Lung (tissue), 12 donors: Measurements from ENCODE around the gene TRIOBP. TPM values are rescaled to one million over a fixed set of nuclear protein-coding genes. Genes with fewer than 3 reads are reported as not detected.

Source experiments
- ATAC-seq: fragments of 200-7000 bp; cut with Tn5 transposase; one replicate; pipeline ENCODE4 v1.9.1; 2020; ENCODE audit warnings: moderate number of reproducible peaks; ENCODE audit not compliant: insufficient read depth, low FRiP score
- DNase-seq, 3 donors: peaks; one replicate each; pipeline ENCODE4 v3.0.0-alpha.2; 2013 to 2017
- H3K27ac ChIP-seq, 2 donors: one replicate each; pipeline ENCODE4 v1.5.1; 2013; ENCODE audit warnings: mild to moderate bottlenecking in 2 of 2, moderate library complexity in 2 of 2, control low read depth in 1 of 2, inconsistent platforms in 1 of 2, low read depth in 1 of 2, low read length in 1 of 2
- H3K27me3 ChIP-seq, 3 donors: one replicate each; pipeline ENCODE4 v1.5.1; 2013; ENCODE audit warnings: low read length in 2 of 3; ENCODE audit not compliant: control insufficient read depth in 3 of 3, insufficient read depth in 3 of 3
- H3K36me3 ChIP-seq, 4 donors: one replicate each; pipeline ENCODE4 v1.5.1; 2013; ENCODE audit warnings: low read length in 4 of 4, mild to moderate bottlenecking in 1 of 4, moderate library complexity in 1 of 4; ENCODE audit not compliant: control insufficient read depth in 4 of 4, insufficient read depth in 4 of 4
- H3K4me1 ChIP-seq, 5 donors: one replicate each; pipeline ENCODE4 v1.5.1; 2013; ENCODE audit warnings: low read length in 5 of 5, mild to moderate bottlenecking in 2 of 5, moderate library complexity in 1 of 5; ENCODE audit not compliant: control insufficient read depth in 5 of 5, insufficient read depth in 5 of 5
- H3K4me3 ChIP-seq: one replicate; pipeline ENCODE4 v1.5.1; 2013; ENCODE audit warnings: mild to moderate bottlenecking, control low read depth, moderate library complexity
- H3K9ac ChIP-seq, 2 donors: one replicate each; pipeline ENCODE4 v1.5.1; 2013; ENCODE audit warnings: low read length in 2 of 2, control low read depth in 1 of 2; ENCODE audit not compliant: insufficient read depth in 1 of 2
- H3K9me3 ChIP-seq, 4 donors: one replicate each; pipeline ENCODE4 v1.5.1; 2013; ENCODE audit warnings: low read length in 3 of 4, mild to moderate bottlenecking in 1 of 4, moderate library complexity in 1 of 4; ENCODE audit not compliant: control insufficient read depth in 4 of 4, insufficient read depth in 3 of 4
- CTCF ChIP-seq: IDR thresholded peaks from 2 replicates; pipeline ENCODE4 v1.5.1; 2012; ENCODE audit warnings: mild to moderate bottlenecking; ENCODE audit errors: control extremely low read depth, extremely low read depth
- WGBS, 2 donors: extraction: QIAGEN DNeasy Blood & Tissue Kit; methylation state at CpG; one replicate each; pipeline ENCODE4 v1.1.7; 2013; 5-methylcytosine and 5-hydroxymethylcytosine counted together
- polyA plus RNA-seq, 2 donors: library from polyadenylated mRNA; stranded (reverse); fragments of 200-250 nt; gene quantifications; one replicate each; pipeline ENCODE4 v1.2.1, GENCODE V29; 2013
- total RNA-seq, 2 donors: library from RNA; depleted of rRNA in 1 of 2; stranded (reverse); fragments of >200 nt in 1 of 2; gene quantifications; one replicate each; pipeline ENCODE4 v1.2.1, GENCODE V29; 2014 to 2021
- donor health status: control.
- donor health status: control.
- donor health status: Bipolar disorder and iron deficiency.
- donor health status: healthy.
- donor health status: DM: yes; HTN: yes; CAD: no.

Gene TRIOBP
- total and polyA plus RNA-seq, 4 donors, result 37.1 to 105 (median 85.0) TPM

- no peak overlapping the region for H3K9ac ChIP-seq
- WGBS, 2 donors, result 83 to 85% methylated on average over 13 of the region's 13 CpGs
- no peaks in the 10 kb centered on the region for H3K27me3 ChIP-seq
- DNase-seq (no peak), ATAC-seq (no peak)
- H3K4me1 ChIP-seq, result peaks cover 0 to 22% (median 2%) of the 10 kb centered on the region in 5 donors
- H3K27ac ChIP-seq, result peak overlapping the region in 1 of 2 donors; percentile 74
- TF ChIP-seq CTCF, result no peak
- H3K4me3 ChIP-seq, result no peak overlapping the region
- no peaks in the 10 kb centered on the region for H3K36me3 ChIP-seq
- no peaks in the 10 kb centered on the region for H3K9me3 ChIP-seq
Observed at GRCh38 chr22:37731804-37732471, 35.1 kb downstream of the TRIOBP start.

GRCh38 chr22:37732699-37733607, 36.1 kb downstream of the TRIOBP start:
- no peak overlapping the region for H3K9ac ChIP-seq
- H3K27me3 ChIP-seq, result no peaks in the 10 kb centered on the region
- H3K4me3 ChIP-seq, result no peak overlapping the region
- H3K9me3 ChIP-seq, result no peaks in the 10 kb centered on the region
- no peak for ATAC-seq
- TF ChIP-seq CTCF, result no peak
- DNase-seq, result no peak
- peaks cover 0 to 16% (median 2%) of the 10 kb centered on the region in 5 donors for H3K4me1 ChIP-seq
- H3K27ac ChIP-seq, result no peak overlapping the region
- 84 to 86% methylated on average over 19 of the region's 19 CpGs for WGBS, 2 donors
- no peaks in the 10 kb centered on the region for H3K36me3 ChIP-seq

- H3K4me1 ChIP-seq, result peaks cover 0 to 15% (median 2%) of the 10 kb centered on the region in 5 donors
- 79 to 92% methylated on average over 11 of the region's 11 CpGs for WGBS, 2 donors
- ATAC-seq (no peak), DNase-seq (no peak)
- no peaks in the 10 kb centered on the region for H3K27me3 ChIP-seq
- H3K36me3 ChIP-seq, result no peaks in the 10 kb centered on the region
- no peaks in the 10 kb centered on the region for H3K9me3 ChIP-seq
- TF ChIP-seq CTCF, result no peak
- H3K27ac ChIP-seq, result peak overlapping the region in 1 of 2 donors; percentile 1
- H3K9ac ChIP-seq, result no peak overlapping the region
- no peak overlapping the region for H3K4me3 ChIP-seq
Observed at GRCh38 chr22:37733625-37734401, 37.0 kb downstream of the TRIOBP start.
